Loucy (cell line): Measurements from ENCODE around the gene MAP3K21.

Source experiments
- H2AFZ ChIP-seq: fragments of 200-600 bp; sonication (generic); 2 replicates; pipeline ENCODE4 v1.6.0; 2016; ENCODE audit warnings: antibody characterized with exemption, mild to moderate bottlenecking, low read length, moderate library complexity
- H3F3A ChIP-seq: fragments of 200-600 bp; 2 replicates; pipeline ENCODE4 v1.6.0; 2016; ENCODE audit warnings: antibody characterized with exemption, low read depth, mild to moderate bottlenecking
- H3K27me3 ChIP-seq: fragments of 200-600 bp; sonication (generic); 2 replicates; pipeline ENCODE4 v1.6.1; 2014; ENCODE audit warnings: low read length, mild to moderate bottlenecking; ENCODE audit not compliant: insufficient read depth, poor library complexity, severe bottlenecking
- H3K36me3 ChIP-seq: fragments of 200-600 bp; sonication (generic); 2 replicates; pipeline ENCODE4 v1.6.1; 2016; ENCODE audit warnings: low read length; ENCODE audit not compliant: insufficient read depth
- H3K4me1 ChIP-seq: fragments of 200-600 bp; sonication (generic); 2 replicates; pipeline ENCODE4 v1.5.1; 2014; ENCODE audit warnings: low read length, mild to moderate bottlenecking; ENCODE audit not compliant: insufficient read depth, poor library complexity, severe bottlenecking
- H3K4me2 ChIP-seq: fragments of 200-600 bp; sonication (generic); 2 replicates; pipeline ENCODE4 v1.6.0; 2014; ENCODE audit warnings: antibody characterized with exemption, low read length, low read depth, mild to moderate bottlenecking; ENCODE audit not compliant: poor library complexity, severe bottlenecking
- H3K4me3 ChIP-seq: fragments of 200-600 bp; sonication (generic); 2 replicates; pipeline ENCODE4 v1.5.1; 2014; ENCODE audit warnings: low read length, mild to moderate bottlenecking, mixed read lengths; ENCODE audit not compliant: poor library complexity, severe bottlenecking
- H3K79me2 ChIP-seq: fragments of 200-600 bp; sonication (generic); 2 replicates; pipeline ENCODE4 v1.6.1; 2014; ENCODE audit warnings: low read length; ENCODE audit not compliant: insufficient read depth
- H3K9ac ChIP-seq: fragments of 200-600 bp; sonication (generic); 2 replicates; pipeline ENCODE4 v1.6.0; 2014; ENCODE audit warnings: mild to moderate bottlenecking, low read depth, low read length, moderate library complexity; ENCODE audit not compliant: poor library complexity, severe bottlenecking
- H3K9me2 ChIP-seq: fragments of 200-600 bp; sonication (generic); replicated peaks from 2 replicates; pipeline ENCODE4 v1.6.1; 2016; ENCODE audit warnings: low read depth, low read length, mixed read lengths
- H3K9me3 ChIP-seq: fragments of 200-600 bp; sonication (generic); 2 replicates; pipeline ENCODE4 v1.6.1; 2014; ENCODE audit warnings: mild to moderate bottlenecking, antibody characterized with exemption, low read length, low read depth; ENCODE audit not compliant: insufficient read depth
- H4K20me1 ChIP-seq: fragments of 200-600 bp; sonication (generic); 2 replicates; pipeline ENCODE4 v1.6.0; 2014; ENCODE audit warnings: antibody characterized with exemption, low read length, mild to moderate bottlenecking; ENCODE audit not compliant: insufficient read depth, poor library complexity, severe bottlenecking
- EZH2phosphoT487 ChIP-seq: fragments of 200-600 bp; IDR thresholded peaks from 2 replicates; pipeline ENCODE4 v1.6.1; 2018; ENCODE audit warnings: antibody characterized with exemption, mild to moderate bottlenecking, moderate library complexity, borderline replicate concordance
- TF ChIP-seq, protein P1 (sequence below): fragments of 200-600 bp; sonication (generic); conservative IDR thresholded peaks from 2 replicates; pipeline ENCODE4 v1.5.1; 2014; ENCODE audit warnings: mild to moderate bottlenecking, antibody characterized with exemption, low read length

MAP3K21 gene

GRCh38 chr1:233359431-233359830, 31.9 kb downstream of the MAP3K21 start:
- Histone ChIP-seq H3F3A (no peaks in the 10 kb centered on the region), H3K9ac (no peak overlapping the region), H3K4me2 (no peak overlapping the region), H3K9me3 (no peaks in the 10 kb centered on the region), H3K4me1 (no peaks in the 10 kb centered on the region), H3K4me3 (no peak overlapping the region), H4K20me1 (no peaks in the 10 kb centered on the region), H3K36me3 (peaks cover 21% of the 10 kb centered on the region; the same call in 1 of the 2 replicates), H3K27me3 (no peaks in the 10 kb centered on the region), H3K79me2 (no peaks in the 10 kb centered on the region), H3K9me2 (no peaks in the 10 kb centered on the region), H2AFZ (no peak overlapping the region)
- TF ChIP-seq EZH2phosphoT487: no peak
- TF ChIP-seq, protein P1, sequence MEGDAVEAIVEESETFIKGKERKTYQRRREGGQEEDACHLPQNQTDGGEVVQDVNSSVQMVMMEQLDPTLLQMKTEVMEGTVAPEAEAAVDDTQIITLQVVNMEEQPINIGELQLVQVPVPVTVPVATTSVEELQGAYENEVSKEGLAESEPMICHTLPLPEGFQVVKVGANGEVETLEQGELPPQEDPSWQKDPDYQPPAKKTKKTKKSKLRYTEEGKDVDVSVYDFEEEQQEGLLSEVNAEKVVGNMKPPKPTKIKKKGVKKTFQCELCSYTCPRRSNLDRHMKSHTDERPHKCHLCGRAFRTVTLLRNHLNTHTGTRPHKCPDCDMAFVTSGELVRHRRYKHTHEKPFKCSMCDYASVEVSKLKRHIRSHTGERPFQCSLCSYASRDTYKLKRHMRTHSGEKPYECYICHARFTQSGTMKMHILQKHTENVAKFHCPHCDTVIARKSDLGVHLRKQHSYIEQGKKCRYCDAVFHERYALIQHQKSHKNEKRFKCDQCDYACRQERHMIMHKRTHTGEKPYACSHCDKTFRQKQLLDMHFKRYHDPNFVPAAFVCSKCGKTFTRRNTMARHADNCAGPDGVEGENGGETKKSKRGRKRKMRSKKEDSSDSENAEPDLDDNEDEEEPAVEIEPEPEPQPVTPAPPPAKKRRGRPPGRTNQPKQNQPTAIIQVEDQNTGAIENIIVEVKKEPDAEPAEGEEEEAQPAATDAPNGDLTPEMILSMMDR: no peak

DNA sequence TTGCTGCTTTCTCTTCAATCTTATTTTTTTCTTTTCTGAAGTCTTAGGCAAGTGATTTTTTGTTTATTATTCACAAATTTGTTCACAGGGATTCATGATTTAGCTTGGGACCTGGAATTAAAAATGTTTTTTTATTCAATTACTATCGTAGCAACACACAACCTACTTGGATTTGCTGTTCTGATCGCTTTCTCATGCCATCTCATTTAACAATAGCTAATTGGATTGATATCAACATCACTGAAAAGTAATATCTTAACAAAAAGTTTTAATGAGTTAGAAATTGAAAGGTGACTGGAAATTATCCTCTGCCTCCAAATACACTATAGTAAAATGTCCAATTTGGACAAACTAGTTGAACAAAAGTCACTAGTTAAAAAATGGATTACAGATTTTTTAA, 32.4 kb downstream of the MAP3K21 start:
- Histone ChIP-seq H3K9me3 (no peaks in the 10 kb centered on the region), H3K4me1 (no peaks in the 10 kb centered on the region), H2AFZ (no peak overlapping the region), H4K20me1 (no peaks in the 10 kb centered on the region), H3K9ac (no peak overlapping the region), H3K9me2 (no peaks in the 10 kb centered on the region), H3K79me2 (no peaks in the 10 kb centered on the region), H3K27me3 (no peaks in the 10 kb centered on the region), H3K4me3 (no peak overlapping the region), H3K36me3 (peaks cover 18% of the 10 kb centered on the region; the same call in 1 of the 2 replicates), H3K4me2 (no peak overlapping the region), H3F3A (no peaks in the 10 kb centered on the region)
- TF ChIP-seq, protein P1: no peak
- TF ChIP-seq EZH2phosphoT487: no peak

GRCh38 chr1:233360525-233361102, 33.1 kb downstream of the MAP3K21 start:
- no peaks in the 10 kb centered on the region for H3K9me2 ChIP-seq
- no peaks in the 10 kb centered on the region for H3K27me3 ChIP-seq
- no peaks in the 10 kb centered on the region for H3F3A ChIP-seq
- H4K20me1 ChIP-seq: no peaks in the 10 kb centered on the region
- H3K4me3 ChIP-seq: no peak overlapping the region
- no peaks in the 10 kb centered on the region for H3K9me3 ChIP-seq
- peaks cover 11% of the 10 kb centered on the region; the same call in 1 of the 2 replicates for H3K36me3 ChIP-seq
- no peaks in the 10 kb centered on the region for H3K4me1 ChIP-seq
- TF ChIP-seq, protein P1: no peak
- TF ChIP-seq EZH2phosphoT487: no peak
- no peaks in the 10 kb centered on the region for H3K79me2 ChIP-seq
- no peak overlapping the region for H3K4me2 ChIP-seq
- no peak overlapping the region for H2AFZ ChIP-seq
- H3K9ac ChIP-seq: no peak overlapping the region
